Uterus (tissue), 4 donors: Measurements from ENCODE around the gene FRS3. TPM values are rescaled to one million over a fixed set of nuclear protein-coding genes. Genes with fewer than 3 reads are reported as not detected.

Experiments
- DNase-seq, 2 donors: peaks; one replicate each; pipeline ENCODE4 v3.0.0-alpha.2; 2019 to 2020
- H3K27ac ChIP-seq, 2 donors: fragments of 200-600 bp; sonication (generic); 1 replicate in 1 of 2; 2 replicates in 1 of 2; pipeline ENCODE4 v1.5.1; 2016 to 2018
- H3K27me3 ChIP-seq, 2 donors: fragments of 200-600 bp; sonication (generic); one replicate each; pipeline ENCODE4 v1.5.1; 2018 to 2019; ENCODE audit warnings: control low read depth in 1 of 2
- H3K36me3 ChIP-seq, 2 donors: fragments of 200-600 bp; sonication (generic); one replicate each; pipeline ENCODE4 v1.5.1; 2019; ENCODE audit warnings: control low read depth in 1 of 2
- H3K4me1 ChIP-seq, 2 donors: fragments of 200-600 bp; sonication (generic); one replicate each; pipeline ENCODE4 v1.5.1; 2018 to 2019; ENCODE audit warnings: control low read depth in 1 of 2
- H3K4me3 ChIP-seq, 2 donors: fragments of 200-600 bp; sonication (generic); 1 replicate in 1 of 2; 2 replicates in 1 of 2; pipeline ENCODE4 v1.5.1; 2018 to 2019; ENCODE audit warnings: mild to moderate bottlenecking in 1 of 2
- H3K9me3 ChIP-seq, 2 donors: fragments of 200-600 bp; sonication (generic); one replicate each; pipeline ENCODE4 v1.5.1; 2019; ENCODE audit warnings: control low read depth in 1 of 2
- CTCF ChIP-seq, 4 experiments: fragments of 200-600 bp in 2 of 4; fragments of 450-650 bp in 2 of 4; sonication (generic) in 2 of 4; IDR thresholded peaks; one replicate each; pipeline ENCODE4 v1.5.1; 2016 to 2019; ENCODE audit warnings: antibody characterized with exemption in 4 of 4, mild to moderate bottlenecking in 2 of 4, moderate library complexity in 1 of 4
- POLR2A ChIP-seq, 2 donors: fragments of 450-650 bp; IDR thresholded peaks; one replicate each; pipeline ENCODE4 v1.6.1; 2016; ENCODE audit warnings: antibody characterized with exemption in 2 of 2, mild to moderate bottlenecking in 1 of 2, moderate library complexity in 1 of 2
- intact Hi-C: fragments of 100-400 bp; cut with DNase I; formaldehyde crosslinking; loops from one replicate; pipeline ENCODE4 v1.15.1; 2023; ENCODE audit warnings: low total_unique reads
- total RNA-seq, 4 donors: library from RNA; depleted of rRNA in 3 of 4; stranded (reverse); fragments of >200 nt in 3 of 4; gene quantifications; one replicate each; pipeline versions ENCODE4 v1.1.0 to v1.2.4, GENCODE V29; 2014 to 2023
- donor health status: DM: yes; HTN: yes; CAD: no.

Gene FRS3
- total RNA-seq, 4 donors from 2014 or later = 0.26 to 8.9 (median 2.2) TPM

DNA sequence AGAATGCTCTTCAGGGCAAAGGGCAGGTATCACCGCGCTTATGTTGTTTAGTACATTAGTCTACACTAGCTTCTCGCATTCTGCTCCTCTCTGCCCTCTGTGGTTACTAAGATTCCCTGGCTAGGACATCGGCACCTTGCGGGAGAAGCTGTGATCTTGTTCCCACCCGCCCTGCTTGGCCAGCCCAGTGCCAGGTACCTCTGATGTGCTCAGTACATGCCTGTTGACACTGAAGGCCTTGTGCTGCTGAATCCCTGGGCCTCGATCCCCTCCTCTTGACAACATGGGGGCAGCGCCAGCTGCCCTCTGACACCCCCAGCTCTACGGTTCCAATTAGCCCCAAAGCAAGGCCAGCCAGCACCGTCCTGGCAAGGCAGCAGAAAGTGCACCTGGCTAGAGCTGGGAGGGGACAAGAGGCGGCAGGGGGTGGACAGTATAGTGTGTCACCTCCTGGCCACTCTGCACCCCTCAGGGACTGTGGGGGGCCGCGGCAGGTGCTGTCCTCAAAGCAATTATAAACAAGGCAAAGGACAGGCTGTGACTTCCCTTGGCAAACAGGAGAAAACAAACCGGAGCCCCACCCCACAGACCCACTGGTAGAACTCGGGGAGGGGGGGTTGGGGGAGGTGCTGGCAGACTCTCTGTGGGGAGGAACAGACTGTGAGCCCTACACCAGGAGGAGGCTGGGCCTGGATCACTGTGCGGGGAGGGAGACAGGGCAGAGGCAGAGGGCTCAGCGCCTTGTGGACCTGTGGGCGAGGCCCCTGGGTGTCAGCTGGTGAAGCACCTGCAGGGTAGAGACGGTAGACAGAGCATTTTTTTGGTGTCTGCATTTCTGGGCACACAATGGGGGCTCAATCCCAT is 51.4 kb downstream of the FRS3 start:
- DNase-seq = no peak

GRCh38 chr6:41727705-41728072 is 52.0 kb downstream of the FRS3 start:
- Histone ChIP-seq H3K4me1 (no peaks in the 10 kb centered on the region), H3K36me3 (no peaks in the 10 kb centered on the region), H3K4me3 (no peak overlapping the region), H3K27ac (no peak overlapping the region), H3K9me3 (no peaks in the 10 kb centered on the region), H3K27me3 (no peaks in the 10 kb centered on the region)
- intact Hi-C loops = no loop called here
- DNase-seq = no peak
- TF ChIP-seq POLR2A (IDR thresholded peaks at IDR 0.05) (no peak), CTCF (IDR thresholded peaks at IDR 0.05) (no peak)

More for the DNA sequence above, 51.4 kb downstream of the FRS3 start:
- H3K27me3 ChIP-seq = no peaks in the 10 kb centered on the region
- no peak for TF ChIP-seq POLR2A (IDR thresholded peaks at IDR 0.05)
- H3K4me1 ChIP-seq = peaks cover 0 to 4% of the 10 kb centered on the region in 2 donors
- no peaks in the 10 kb centered on the region for H3K36me3 ChIP-seq
- no peak overlapping the region for H3K27ac ChIP-seq
- intact Hi-C loops = no loop called here
- no peak overlapping the region for H3K4me3 ChIP-seq
- no peaks in the 10 kb centered on the region for H3K9me3 ChIP-seq

DNA sequence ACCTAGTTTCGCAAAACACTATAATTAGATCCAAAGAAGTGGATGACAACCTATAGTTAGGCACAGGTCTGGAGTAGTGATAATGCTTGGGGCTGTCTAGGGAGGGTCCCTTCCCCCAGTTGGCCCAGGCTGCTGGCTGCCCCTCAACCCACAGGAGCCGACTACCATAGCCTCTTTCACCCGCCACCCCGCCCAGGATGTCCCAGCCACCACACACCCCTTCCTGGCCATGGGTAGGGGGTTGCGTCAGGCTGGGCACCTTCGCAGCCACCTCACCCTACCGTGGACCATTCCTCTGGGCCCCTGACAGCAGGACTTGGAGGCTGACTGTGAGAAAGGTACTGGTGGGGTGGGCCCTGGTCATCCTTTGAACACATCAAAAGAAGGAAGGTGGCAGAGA is 52.8 kb downstream of the FRS3 start:
- H3K4me3 ChIP-seq = no peak overlapping the region
- H3K27ac ChIP-seq = no peak overlapping the region
- TF ChIP-seq POLR2A (IDR thresholded peaks at IDR 0.05) (no peak), CTCF (IDR thresholded peaks at IDR 0.05) (no peak)
- no peak for DNase-seq
- no peaks in the 10 kb centered on the region for H3K4me1 ChIP-seq
- intact Hi-C loops = no loop called here
- no peaks in the 10 kb centered on the region for H3K9me3 ChIP-seq
- H3K36me3 ChIP-seq = no peaks in the 10 kb centered on the region
- no peaks in the 10 kb centered on the region for H3K27me3 ChIP-seq

- TF ChIP-seq POLR2A (IDR thresholded peaks at IDR 0.05) (no peak), CTCF (IDR thresholded peaks at IDR 0.05) (no peak)
- no peaks in the 10 kb centered on the region for H3K4me1 ChIP-seq
- no peak for DNase-seq
- no peaks in the 10 kb centered on the region for H3K36me3 ChIP-seq
- no peaks in the 10 kb centered on the region for H3K9me3 ChIP-seq
- no peaks in the 10 kb centered on the region for H3K27me3 ChIP-seq
- intact Hi-C loops = no loop called here
- no peak overlapping the region for H3K4me3 ChIP-seq
- no peak overlapping the region for H3K27ac ChIP-seq
These were observed 54.9 kb downstream of the FRS3 start for GRCh38 chr6:41724586-41725501.

GRCh38 chr6:41724228-41724580 is 55.5 kb downstream of the FRS3 start:
- intact Hi-C loops = no loop called here
- Histone ChIP-seq H3K4me1 (no peaks in the 10 kb centered on the region), H3K36me3 (no peaks in the 10 kb centered on the region), H3K27me3 (no peaks in the 10 kb centered on the region), H3K9me3 (no peaks in the 10 kb centered on the region), H3K27ac (no peak overlapping the region), H3K4me3 (no peak overlapping the region)
- TF ChIP-seq CTCF (IDR thresholded peaks at IDR 0.05) (no peak), POLR2A (IDR thresholded peaks at IDR 0.05) (no peak)
- no peak for DNase-seq
